GM12873 (cell line): ENCODE data around the gene ZMYND11.

ENCODE experiments used
- TF ChIP-seq, protein P1 (sequence below): IDR thresholded peaks from 2 replicates; pipeline ENCODE4 v1.5.1; 2012; ENCODE audit warnings: low read depth, mild to moderate bottlenecking, moderate library complexity, low read length, control low read depth; ENCODE audit not compliant: insufficient read depth; ENCODE audit errors: missing control alignments

ZMYND11 gene

DNA sequence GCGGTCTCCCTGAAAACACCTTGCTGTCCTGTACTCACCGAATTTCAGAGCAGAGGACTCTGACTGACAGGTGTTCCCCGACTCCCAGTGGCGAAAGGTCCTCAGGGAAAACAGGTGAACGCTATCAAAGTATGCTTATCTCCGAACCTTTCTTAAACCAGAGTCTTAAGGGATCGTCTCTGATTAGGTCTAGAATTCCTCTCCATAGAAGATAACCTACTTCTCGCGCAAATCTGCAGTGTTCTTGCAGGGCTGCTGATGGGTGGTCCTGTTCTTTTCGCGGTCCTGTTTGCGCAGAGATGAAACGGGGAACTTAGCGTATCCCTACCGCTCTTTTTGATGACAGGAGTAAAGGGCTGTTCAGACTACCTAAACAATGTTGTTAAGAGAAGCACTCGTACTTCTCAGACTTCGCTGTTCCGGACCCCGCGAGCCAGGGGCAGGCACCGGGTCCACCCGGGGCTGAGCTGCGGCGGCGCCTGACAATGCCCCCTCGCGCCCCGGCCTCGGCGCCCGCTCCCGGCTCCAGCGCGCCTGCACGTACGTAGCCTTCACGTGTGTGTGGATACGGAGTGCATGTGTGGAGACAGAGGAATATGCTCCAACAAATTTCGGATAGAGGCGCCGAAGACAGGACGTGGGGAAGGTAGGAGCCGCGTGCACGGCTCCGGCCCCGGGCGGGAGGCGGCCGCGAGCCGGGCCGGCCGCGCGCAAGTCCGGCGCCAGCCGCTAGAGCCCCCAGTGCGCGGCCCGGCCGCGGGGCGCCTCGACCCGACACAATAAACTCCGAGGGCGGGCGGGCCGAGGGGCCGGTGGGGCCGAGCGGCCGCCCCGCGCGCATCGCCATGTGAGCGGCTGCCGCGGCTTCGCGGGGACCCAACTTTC, 766 bp upstream of the ZMYND11 start:
- TF ChIP-seq, protein P1, sequence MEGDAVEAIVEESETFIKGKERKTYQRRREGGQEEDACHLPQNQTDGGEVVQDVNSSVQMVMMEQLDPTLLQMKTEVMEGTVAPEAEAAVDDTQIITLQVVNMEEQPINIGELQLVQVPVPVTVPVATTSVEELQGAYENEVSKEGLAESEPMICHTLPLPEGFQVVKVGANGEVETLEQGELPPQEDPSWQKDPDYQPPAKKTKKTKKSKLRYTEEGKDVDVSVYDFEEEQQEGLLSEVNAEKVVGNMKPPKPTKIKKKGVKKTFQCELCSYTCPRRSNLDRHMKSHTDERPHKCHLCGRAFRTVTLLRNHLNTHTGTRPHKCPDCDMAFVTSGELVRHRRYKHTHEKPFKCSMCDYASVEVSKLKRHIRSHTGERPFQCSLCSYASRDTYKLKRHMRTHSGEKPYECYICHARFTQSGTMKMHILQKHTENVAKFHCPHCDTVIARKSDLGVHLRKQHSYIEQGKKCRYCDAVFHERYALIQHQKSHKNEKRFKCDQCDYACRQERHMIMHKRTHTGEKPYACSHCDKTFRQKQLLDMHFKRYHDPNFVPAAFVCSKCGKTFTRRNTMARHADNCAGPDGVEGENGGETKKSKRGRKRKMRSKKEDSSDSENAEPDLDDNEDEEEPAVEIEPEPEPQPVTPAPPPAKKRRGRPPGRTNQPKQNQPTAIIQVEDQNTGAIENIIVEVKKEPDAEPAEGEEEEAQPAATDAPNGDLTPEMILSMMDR, result peak; percentile 11

DNA sequence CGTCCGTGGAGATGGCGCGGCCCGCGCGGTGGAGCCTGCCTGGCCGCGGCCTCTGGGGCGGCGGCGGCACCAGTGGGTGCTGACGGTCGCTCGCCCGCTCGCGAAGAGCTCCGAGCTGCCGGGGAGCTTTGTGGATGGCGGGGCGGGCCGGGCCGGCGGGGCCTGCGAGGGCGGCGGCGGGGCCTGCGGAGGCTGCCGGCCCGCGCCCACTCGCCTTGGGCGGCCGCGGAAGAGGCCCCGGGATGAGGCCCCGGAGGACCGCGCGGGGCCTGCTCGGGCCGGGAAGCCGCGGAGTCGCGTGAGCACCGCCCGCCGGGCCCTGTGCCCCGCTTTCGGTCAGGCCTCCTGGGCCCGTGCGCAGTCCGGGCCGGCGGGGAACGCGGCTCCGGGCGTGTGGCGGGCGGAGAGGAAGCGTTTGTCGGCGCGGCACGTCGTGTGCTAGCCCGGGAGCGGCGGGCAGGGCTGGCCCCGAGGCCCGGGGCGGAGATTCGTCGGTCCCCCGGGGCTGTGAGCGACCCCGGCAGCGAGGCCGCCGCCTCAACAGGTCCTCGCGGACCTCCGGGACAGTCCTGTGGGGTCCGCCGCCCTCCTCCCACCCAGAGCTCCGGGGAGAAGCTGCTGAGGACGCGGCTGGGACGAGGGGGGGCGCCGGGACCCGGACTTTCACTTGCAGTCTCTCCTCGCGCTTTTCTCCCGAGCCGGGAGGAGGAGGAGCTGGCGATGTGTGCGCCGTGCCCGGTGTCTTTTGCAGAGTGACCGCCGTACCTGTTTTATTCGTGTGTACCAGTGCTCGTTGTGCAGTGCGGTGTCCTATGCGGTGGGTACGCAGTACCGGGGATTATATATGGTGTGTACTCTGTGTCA, 578 bp downstream of the ZMYND11 start:
- TF ChIP-seq, protein P1, result no peak

DNA sequence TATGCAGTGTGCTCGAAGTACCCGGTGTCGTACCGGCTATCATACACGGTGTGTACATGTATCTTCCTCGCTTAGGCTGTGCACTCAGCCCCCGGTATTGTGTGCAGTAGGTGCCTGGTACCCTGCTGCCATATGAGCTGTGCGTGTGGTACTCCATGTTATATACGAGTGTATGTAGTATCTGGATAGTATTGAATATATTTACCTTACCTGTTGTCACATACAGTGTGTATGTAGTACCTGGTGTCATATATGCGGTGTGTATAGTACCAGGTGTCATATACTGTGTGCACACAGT, 1.2 kb downstream of the ZMYND11 start:
- TF ChIP-seq, protein P1, result no peak

DNA sequence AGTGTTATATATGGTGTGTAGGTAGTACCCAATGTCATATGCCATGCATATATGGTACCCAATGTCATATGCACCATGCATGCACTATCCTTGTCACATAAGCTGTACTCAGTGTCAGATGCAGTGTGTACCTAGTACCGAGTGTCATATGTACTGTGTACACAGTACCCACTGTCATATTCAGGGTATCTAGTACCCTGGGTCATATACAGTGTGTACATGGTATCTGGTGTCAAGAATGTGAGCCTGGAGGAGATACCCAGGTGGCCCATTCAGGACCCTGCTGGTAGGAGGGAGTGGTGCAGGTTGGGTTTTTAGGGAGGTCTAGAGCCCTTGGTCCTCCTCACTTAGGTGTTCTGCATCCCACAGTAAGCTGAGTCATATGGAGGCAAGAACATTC, 1.8 kb downstream of the ZMYND11 start:
- TF ChIP-seq, protein P1, result peak; percentile 68

DNA sequence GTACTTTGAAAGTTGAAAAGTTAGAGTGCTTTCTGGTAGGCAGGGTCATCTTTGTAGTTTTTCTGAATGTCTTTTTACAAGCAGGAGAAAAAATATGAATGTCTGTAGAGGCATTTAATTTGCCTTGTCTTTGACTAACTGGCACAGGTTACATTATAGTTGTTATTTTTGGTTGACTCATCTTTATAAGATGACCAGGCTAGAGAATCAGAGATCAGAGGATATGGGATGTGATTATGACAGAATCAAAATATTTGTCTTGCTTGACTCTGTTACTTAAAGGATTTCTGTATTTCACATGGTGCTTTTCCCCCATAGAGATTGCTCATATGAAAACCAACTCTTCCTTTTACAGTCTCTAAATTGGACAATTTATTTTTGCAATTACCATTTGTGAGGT, 2.4 kb downstream of the ZMYND11 start:
- TF ChIP-seq, protein P1, result no peak

DNA sequence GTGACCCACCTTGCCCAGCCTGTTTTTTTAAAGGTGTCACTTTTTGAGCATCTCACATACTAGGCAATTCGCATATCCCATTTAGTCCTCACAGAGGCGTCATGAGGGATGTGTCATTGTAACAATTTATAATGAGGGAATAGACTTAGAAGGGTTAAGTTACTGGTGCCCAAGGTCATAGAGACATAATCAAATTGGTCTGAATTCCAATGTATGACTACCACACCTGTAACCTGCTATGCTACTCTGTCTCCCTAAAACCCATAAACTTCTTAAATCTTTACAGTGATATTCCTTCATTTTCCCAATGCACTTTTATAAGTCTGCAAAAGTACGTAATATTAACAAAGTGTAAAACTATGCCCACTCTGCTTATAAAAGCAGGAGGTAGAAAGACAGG, 7.1 kb downstream of the ZMYND11 start:
- TF ChIP-seq, protein P1, result no peak

DNA sequence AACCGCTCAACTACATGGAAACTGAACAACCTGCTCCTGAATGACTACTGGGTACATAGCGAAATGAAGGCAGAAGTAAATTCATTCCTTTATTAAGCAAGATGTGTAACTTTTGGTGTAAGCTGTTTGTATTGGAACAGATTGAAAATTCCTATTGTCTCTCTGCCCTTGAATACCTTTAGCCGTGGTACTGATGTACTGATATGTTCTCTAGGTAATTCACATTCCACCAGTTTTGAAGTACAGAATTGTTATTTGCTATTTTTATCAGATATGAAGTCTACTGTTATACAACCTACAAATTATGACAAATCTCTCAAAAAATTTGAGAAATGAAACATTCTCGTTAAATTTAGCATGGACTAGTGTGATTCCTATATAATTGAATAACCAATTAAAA, 17.7 kb downstream of the ZMYND11 start:
- TF ChIP-seq, protein P1, result no peak
